Endothelial cell of umbilical vein (primary cell): Measurements from ENCODE around the gene SRGN. TPM values are rescaled to one million over a fixed set of nuclear protein-coding genes. Genes with fewer than 3 reads are reported as not detected.

Experiments used
- BruUV-seq: library from RNA; stranded (reverse); fragments of 400-500 nt; replicated peaks from 2 replicates; lab custom pipeline; 2021; lab: Mats Ljungman, UMichigan
- CTCF ChIA-PET: fragments of 300-600, 350-600 bp; sonication (Branson Sonifier 250); formaldehyde crosslinking; loops from one replicate; lab custom pipeline; 2021; ENCODE audit warnings: antibody characterized with exemption, inconsistent platforms; lab: Charles Lee
- POLR2A ChIA-PET: fragments of 300-600, 350-600 bp; sonication (Branson Sonifier 250); formaldehyde crosslinking; loops from one replicate; lab custom pipeline; 2021; ENCODE audit warnings: antibody characterized with exemption, inconsistent platforms; lab: Charles Lee
- DNase-seq: peaks from one replicate; pipeline ENCODE4 v3.0.0-alpha.2; 2011; ENCODE audit warnings: low read depth, low spot score
- FAIRE-seq: peaks from 2 replicates; lab custom pipeline; 2011; peaks lifted over from hg19 to GRCh38; lab: Jason Lieb, UNC
- H2AFZ ChIP-seq: 2 replicates; pipeline ENCODE4 v1.6.0; 2012; ENCODE audit warnings: low read depth, low read length, control low read depth, inconsistent platforms
- H3K27ac ChIP-seq: 2 replicates; pipeline ENCODE4 v1.5.1; 2011; ENCODE audit warnings: low read depth, mild to moderate bottlenecking, control low read depth, low read length, moderate library complexity; ENCODE audit not compliant: insufficient read depth
- H3K27me3 ChIP-seq, 2 experiments: 2 replicates each; pipeline versions ENCODE4 v1.6.0 to v1.6.1; 2011; ENCODE audit warnings: low read length in 2 of 2, mixed read lengths in 1 of 2; ENCODE audit not compliant: control insufficient read depth in 2 of 2, insufficient read depth in 2 of 2
- H3K36me3 ChIP-seq, 2 experiments: 2 replicates in 1 of 2; 3 replicates in 1 of 2; pipeline ENCODE4 v1.5.1; 2011; ENCODE audit warnings: low read length in 2 of 2, mild to moderate bottlenecking in 1 of 2, moderate library complexity in 1 of 2; ENCODE audit not compliant: control insufficient read depth in 2 of 2, insufficient read depth in 2 of 2; ENCODE audit errors: extremely low read depth in 1 of 2
- H3K4me1 ChIP-seq: 3 replicates; pipeline ENCODE4 v1.5.1; 2011; ENCODE audit warnings: mild to moderate bottlenecking, low read length; ENCODE audit not compliant: control insufficient read depth, insufficient read depth; ENCODE audit errors: extremely low read depth
- H3K4me2 ChIP-seq: 2 replicates; pipeline ENCODE4 v1.6.1; 2011; ENCODE audit warnings: low read length, control low read depth, mixed read lengths; ENCODE audit not compliant: insufficient read depth
- H3K4me3 ChIP-seq, 3 experiments: fragments of 200-600 bp in 1 of 3; sonication (generic), shearing (Covaris generic) in 1 of 3; replicated peaks in 1 of 3; 2 replicates each; pipeline ENCODE4 v1.5.1; 2011 to 2016; ENCODE audit warnings: control low read depth in 3 of 3, low read length in 3 of 3, mild to moderate bottlenecking in 2 of 3, inconsistent platforms in 1 of 3, low read depth in 1 of 3, moderate library complexity in 1 of 3; ENCODE audit not compliant: insufficient read depth in 1 of 3
- H3K79me2 ChIP-seq: 2 replicates; pipeline ENCODE4 v1.6.0; 2012; ENCODE audit warnings: low read length, inconsistent platforms; ENCODE audit not compliant: control insufficient read depth, insufficient read depth
- H3K9ac ChIP-seq: replicated peaks from 2 replicates; pipeline ENCODE3; 2011; ENCODE audit warnings: low read length, control low read depth; ENCODE audit not compliant: insufficient read depth; ENCODE audit errors: extremely low read depth
- H3K9me1 ChIP-seq: replicated peaks from 3 replicates; pipeline ENCODE4 v1.6.0; 2011; ENCODE audit warnings: mild to moderate bottlenecking, low read length; ENCODE audit not compliant: control insufficient read depth, insufficient read depth; ENCODE audit errors: extremely low read depth
- H3K9me3 ChIP-seq: replicated peaks from 2 replicates; pipeline ENCODE4 v1.5.1; 2012; ENCODE audit warnings: low read length, inconsistent platforms; ENCODE audit not compliant: control insufficient read depth, insufficient read depth
- H4K20me1 ChIP-seq: replicated peaks from 2 replicates; pipeline ENCODE3; 2011; ENCODE audit warnings: mild to moderate bottlenecking, low read length; ENCODE audit not compliant: control insufficient read depth, insufficient read depth; ENCODE audit errors: extremely low read depth
- EZH2 ChIP-seq: IDR thresholded peaks from 2 replicates; pipeline ENCODE4 v1.6.1; 2012; ENCODE audit warnings: borderline replicate concordance, low read depth, mild to moderate bottlenecking, moderate library complexity, low read length, inconsistent platforms; ENCODE audit not compliant: severe bottlenecking
- FOS ChIP-seq: IDR thresholded peaks from 2 replicates; pipeline ENCODE4 v1.6.1; 2011; ENCODE audit warnings: mild to moderate bottlenecking, low read length, moderate library complexity, borderline replicate concordance; ENCODE audit not compliant: insufficient read depth
- GATA2 ChIP-seq: IDR thresholded peaks from 2 replicates; pipeline ENCODE4 v1.7.0; 2011; ENCODE audit warnings: low read depth, mild to moderate bottlenecking, moderate library complexity, mixed read lengths, low read length; ENCODE audit not compliant: insufficient read length, insufficient read depth
- JUN ChIP-seq: IDR thresholded peaks from 2 replicates; pipeline ENCODE4 v1.6.1; 2011; ENCODE audit warnings: borderline replicate concordance, low read depth; ENCODE audit not compliant: insufficient read length, insufficient read depth
- MAX ChIP-seq: IDR thresholded peaks from 2 replicates; pipeline ENCODE4 v1.6.1; 2011; ENCODE audit not compliant: insufficient read depth, insufficient read length
- MYC ChIP-seq: IDR thresholded peaks from one replicate; pipeline ENCODE4 v1.6.1; 2011; ENCODE audit warnings: mild to moderate bottlenecking, low read depth, low read length
- POLR2A ChIP-seq: IDR thresholded peaks from 2 replicates; pipeline ENCODE4 v1.6.1; 2012; ENCODE audit warnings: low read depth, mild to moderate bottlenecking, control low read depth, low read length
- POLR2AphosphoS5 ChIP-seq: IDR thresholded peaks from 2 replicates; pipeline ENCODE4 v1.6.1; 2012; ENCODE audit warnings: low read depth, mild to moderate bottlenecking, control low read depth, low read length, moderate library complexity; ENCODE audit not compliant: insufficient read depth
- dilution Hi-C: fragments of 300-500 bp; cut with MboI; formaldehyde crosslinking; loops from one replicate; pipeline ENCODE4 v1.15.0; 2019; ENCODE audit warnings: low sequenced_read_pairs; ENCODE audit not compliant: extremely low pct_ligation_motif_present
- intact Hi-C: fragments of 100-400 bp; cut with micrococcal nuclease; formaldehyde crosslinking; loops from one replicate; pipeline ENCODE4 v1.10.0; 2022
- polyA plus RNA-seq, 4 experiments: library from polyadenylated mRNA; depleted of rRNA in 3 of 4; stranded (reverse) in 3 of 4; unstranded in 1 of 4; fragments of >200 nt; gene quantifications; 2 replicates each; pipeline versions ENCODE4 v1.2.1 to v1.2.3, GENCODE V29; 2011 to 2012; ENCODE audit warnings: missing spikeins in 1 of 4
- total RNA-seq: library from RNA; stranded (reverse); gene quantifications from 2 replicates; pipeline ENCODE4 v1.2.3, GENCODE V29; 2021
- TF ChIP-seq, protein P1 (sequence below), 2 donors: IDR thresholded peaks; 1 replicate in 1 of 2; 2 replicates in 1 of 2; pipeline ENCODE4 v1.5.1; 2011; ENCODE audit warnings: low read length in 2 of 2, mild to moderate bottlenecking in 2 of 2, moderate library complexity in 2 of 2, control low read depth in 1 of 2, inconsistent platforms in 1 of 2, low read depth in 1 of 2; ENCODE audit not compliant: insufficient read depth in 1 of 2; ENCODE audit errors: extremely low read depth in 1 of 2

SRGN gene
- total and polyA plus RNA-seq, 2 donors (not counting 3 experiments of a cell fraction or from before 2014, with no cell fraction given) = 384 to 450 TPM

DNA sequence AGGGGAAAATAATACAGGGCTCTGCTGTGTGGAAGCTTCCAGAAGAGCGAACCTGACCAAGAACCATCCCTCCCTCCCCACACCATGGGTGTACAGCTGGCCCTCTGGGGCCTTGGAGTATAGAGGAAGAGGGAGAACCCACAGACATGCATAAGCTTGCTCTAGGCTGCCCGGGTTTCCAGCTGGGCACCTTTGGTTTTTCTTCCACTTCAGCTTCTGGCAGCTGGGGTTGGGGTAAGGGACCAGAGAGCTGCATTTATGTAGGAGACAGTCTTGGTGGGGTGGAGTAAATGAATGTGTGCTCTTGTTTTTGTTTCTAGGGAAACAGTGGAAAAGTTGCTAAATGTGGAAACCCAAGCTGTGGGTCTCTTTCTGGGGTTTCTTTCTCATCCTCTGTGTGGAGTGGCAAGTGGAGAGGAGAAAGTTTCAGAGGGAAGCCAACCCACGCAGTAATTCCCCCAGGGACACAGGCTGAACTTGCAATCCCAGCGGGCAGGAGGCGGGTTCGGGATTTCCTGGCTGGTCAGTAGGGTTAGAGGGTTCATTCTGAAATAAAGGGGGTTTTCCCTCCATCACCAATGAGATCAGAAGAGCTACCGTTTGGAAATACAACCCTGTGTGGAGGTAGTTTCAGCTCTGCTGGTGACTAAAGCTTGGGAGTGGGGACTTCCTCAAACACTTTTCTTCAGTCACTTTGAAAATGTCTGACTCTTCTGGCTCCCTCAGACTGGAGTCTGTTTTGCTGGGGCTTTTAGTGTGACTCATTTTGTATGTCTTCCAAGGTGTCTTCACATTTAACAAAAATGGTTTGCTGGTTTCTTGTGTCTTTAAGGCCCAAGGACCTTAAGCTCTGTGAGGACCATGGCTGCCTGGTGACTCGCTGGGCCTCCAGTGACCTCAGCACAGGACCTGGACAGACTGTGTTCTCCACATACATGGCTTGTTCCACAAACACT is 22.2 kb upstream of the SRGN start:
- H3K27me3 ChIP-seq = no peaks in the 10 kb centered on the region
- DNase-seq = peak; percentile 36
- intact Hi-C loops (no loop called here), dilution Hi-C loops (no loop called here)
- H3K4me1 ChIP-seq = peaks cover 35% of the 10 kb centered on the region
- H3K9me3 ChIP-seq = no peaks in the 10 kb centered on the region
- no peaks in the 10 kb centered on the region for H4K20me1 ChIP-seq
- no peaks in the 10 kb centered on the region for H3K9me1 ChIP-seq
- TF ChIP-seq FOS (peak; percentile 42), GATA2 (no peak), POLR2A (no peak)
- no TSS peak for BruUV-seq
- FAIRE-seq = peak; percentile 65
- H3K79me2 ChIP-seq = no peaks in the 10 kb centered on the region
- peak overlapping the region; percentile 43 for H3K27ac ChIP-seq
- no peak overlapping the region for H3K4me3 ChIP-seq
- no peak overlapping the region for H3K4me2 ChIP-seq
- CTCF ChIA-PET = interaction anchor here (0.7 to 2.5 kb wide), 8 partner anchors 11 to 61 kb away, joined by 3 to 8 read pairs (median 3); partner anchors contain the start of gene SRGN
- no peak overlapping the region for H3K9ac ChIP-seq
- H3K36me3 ChIP-seq = no peaks in the 10 kb centered on the region
- H2AFZ ChIP-seq = peak overlapping the region; percentile 91
- POLR2A ChIA-PET = no interaction called here

DNA sequence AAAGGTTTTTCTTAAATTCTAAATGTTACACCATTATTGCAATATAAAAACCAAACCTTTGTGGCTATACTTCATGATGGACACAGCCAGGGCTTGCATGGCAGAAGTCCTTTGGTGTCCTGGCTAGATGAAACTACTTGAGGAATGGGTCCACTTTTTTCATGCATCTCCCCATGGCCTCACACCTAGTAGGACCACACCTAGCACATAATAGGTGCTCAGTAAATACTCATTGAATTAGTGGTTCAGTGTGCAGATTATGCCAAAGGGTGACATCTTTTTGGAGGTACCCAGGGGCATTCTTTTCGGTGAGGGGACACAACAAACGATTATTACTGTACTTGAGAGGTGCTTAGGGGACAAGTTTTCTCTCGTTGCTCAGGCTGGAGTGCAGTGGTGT is 20.7 kb upstream of the SRGN start:
- Histone ChIP-seq H3K9me3 (no peaks in the 10 kb centered on the region), H3K4me3 (no peak overlapping the region), H3K36me3 (no peaks in the 10 kb centered on the region), H3K9ac (no peak overlapping the region), H3K79me2 (no peaks in the 10 kb centered on the region), H3K27me3 (no peaks in the 10 kb centered on the region), H4K20me1 (no peaks in the 10 kb centered on the region), H2AFZ (no peak overlapping the region), H3K4me2 (no peak overlapping the region), H3K27ac (no peak overlapping the region), H3K9me1 (no peaks in the 10 kb centered on the region), H3K4me1 (peaks cover 26% of the 10 kb centered on the region)
- intact Hi-C loops = no loop called here
- TF ChIP-seq MAX (no peak), POLR2AphosphoS5 (no peak), EZH2 (no peak), GATA2 (no peak), JUN (no peak), FOS (no peak), MYC (no peak), POLR2A (no peak)
- TF ChIP-seq, protein P1, sequence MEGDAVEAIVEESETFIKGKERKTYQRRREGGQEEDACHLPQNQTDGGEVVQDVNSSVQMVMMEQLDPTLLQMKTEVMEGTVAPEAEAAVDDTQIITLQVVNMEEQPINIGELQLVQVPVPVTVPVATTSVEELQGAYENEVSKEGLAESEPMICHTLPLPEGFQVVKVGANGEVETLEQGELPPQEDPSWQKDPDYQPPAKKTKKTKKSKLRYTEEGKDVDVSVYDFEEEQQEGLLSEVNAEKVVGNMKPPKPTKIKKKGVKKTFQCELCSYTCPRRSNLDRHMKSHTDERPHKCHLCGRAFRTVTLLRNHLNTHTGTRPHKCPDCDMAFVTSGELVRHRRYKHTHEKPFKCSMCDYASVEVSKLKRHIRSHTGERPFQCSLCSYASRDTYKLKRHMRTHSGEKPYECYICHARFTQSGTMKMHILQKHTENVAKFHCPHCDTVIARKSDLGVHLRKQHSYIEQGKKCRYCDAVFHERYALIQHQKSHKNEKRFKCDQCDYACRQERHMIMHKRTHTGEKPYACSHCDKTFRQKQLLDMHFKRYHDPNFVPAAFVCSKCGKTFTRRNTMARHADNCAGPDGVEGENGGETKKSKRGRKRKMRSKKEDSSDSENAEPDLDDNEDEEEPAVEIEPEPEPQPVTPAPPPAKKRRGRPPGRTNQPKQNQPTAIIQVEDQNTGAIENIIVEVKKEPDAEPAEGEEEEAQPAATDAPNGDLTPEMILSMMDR (IDR thresholded peaks at IDR 0.05; ENCODE audit: extremely low read depth in 1 of 2, insufficient read depth in 1 of 2, low read depth in 1 of 2, low read length in 2 of 2) = no peak
- FAIRE-seq (no peak), DNase-seq (no peak)
- no TSS peak for BruUV-seq
- ChIA-PET POLR2A (no interaction called here), CTCF (no interaction called here)
- dilution Hi-C loops = no loop called here
